Parathyroid adenoma (tissue), 2 donors: ENCODE measurements around the gene SND1.

Experiments
- H2AFZ ChIP-seq: fragments of 300-600 bp; sonication (generic); one replicate; pipeline ENCODE4 v1.7.0; 2017; ENCODE audit warnings: antibody characterized with exemption, mild to moderate bottlenecking
- H3K27ac ChIP-seq: fragments of 300-600 bp; sonication (generic); one replicate; pipeline ENCODE4 v1.7.0; 2017
- H3K27me3 ChIP-seq: fragments of 300-600 bp; sonication (generic); one replicate; pipeline ENCODE4 v1.7.0; 2017; ENCODE audit warnings: low read length; ENCODE audit not compliant: control insufficient read depth, insufficient read depth
- H3K36me3 ChIP-seq: fragments of 300-600 bp; sonication (generic); one replicate; pipeline ENCODE4 v1.7.0; 2017; ENCODE audit warnings: low read length; ENCODE audit not compliant: control insufficient read depth, insufficient read depth
- H3K4me1 ChIP-seq: fragments of 300-600 bp; sonication (generic); one replicate; pipeline ENCODE4 v1.7.0; 2017; ENCODE audit warnings: control low read depth
- H3K4me2 ChIP-seq: fragments of 300-600 bp; sonication (generic); one replicate; pipeline ENCODE4 v1.7.0; 2017; ENCODE audit warnings: low read length
- H3K4me3 ChIP-seq: fragments of 300-600 bp; sonication (generic); one replicate; pipeline ENCODE4 v1.7.0; 2017; ENCODE audit warnings: low read depth, low read length
- H3K79me2 ChIP-seq: fragments of 300-600 bp; sonication (generic); one replicate; pipeline ENCODE4 v1.7.0; 2017; ENCODE audit warnings: control low read depth
- H3K9ac ChIP-seq: fragments of 300-600 bp; sonication (generic); one replicate; pipeline ENCODE4 v1.7.0; 2017; ENCODE audit warnings: mild to moderate bottlenecking
- H3K9me3 ChIP-seq: fragments of 300-600 bp; sonication (generic); one replicate; pipeline ENCODE4 v1.7.0; 2017; ENCODE audit warnings: low read length; ENCODE audit not compliant: control insufficient read depth
- TF ChIP-seq, protein P1 (sequence below): fragments of 300-600 bp; sonication (generic); IDR thresholded peaks from one replicate; pipeline ENCODE4 v1.7.0; 2017; ENCODE audit warnings: antibody characterized with exemption, mild to moderate bottlenecking
- donor health status: primary hyperparathyroidism.

SND1 gene

DNA sequence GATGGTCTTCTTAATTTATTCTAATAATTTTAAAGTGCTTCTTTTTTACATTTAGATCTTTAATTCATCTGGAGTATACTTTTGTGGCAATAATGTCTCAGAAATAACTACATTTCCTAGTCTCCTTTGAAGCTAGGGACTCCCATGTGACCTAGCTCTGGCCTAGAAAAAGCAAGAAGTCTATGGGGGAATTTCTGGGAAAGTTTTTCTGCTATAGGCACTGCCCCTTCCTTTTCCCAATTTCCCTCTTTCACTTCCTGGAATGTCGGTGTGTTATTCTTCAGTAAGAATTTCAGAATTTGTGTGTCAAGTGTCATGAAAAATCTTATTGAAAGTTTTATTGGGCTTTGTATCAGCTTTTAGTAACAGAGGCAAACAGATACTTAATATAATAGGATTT lies 473.8 kb downstream of the SND1 start:
- H3K4me1 ChIP-seq: no peaks in the 10 kb centered on the region
- no peak overlapping the region for H3K27ac ChIP-seq
- no peak overlapping the region for H3K4me2 ChIP-seq
- no peak overlapping the region for H3K4me3 ChIP-seq
- no peaks in the 10 kb centered on the region for H3K27me3 ChIP-seq
- TF ChIP-seq, protein P1, sequence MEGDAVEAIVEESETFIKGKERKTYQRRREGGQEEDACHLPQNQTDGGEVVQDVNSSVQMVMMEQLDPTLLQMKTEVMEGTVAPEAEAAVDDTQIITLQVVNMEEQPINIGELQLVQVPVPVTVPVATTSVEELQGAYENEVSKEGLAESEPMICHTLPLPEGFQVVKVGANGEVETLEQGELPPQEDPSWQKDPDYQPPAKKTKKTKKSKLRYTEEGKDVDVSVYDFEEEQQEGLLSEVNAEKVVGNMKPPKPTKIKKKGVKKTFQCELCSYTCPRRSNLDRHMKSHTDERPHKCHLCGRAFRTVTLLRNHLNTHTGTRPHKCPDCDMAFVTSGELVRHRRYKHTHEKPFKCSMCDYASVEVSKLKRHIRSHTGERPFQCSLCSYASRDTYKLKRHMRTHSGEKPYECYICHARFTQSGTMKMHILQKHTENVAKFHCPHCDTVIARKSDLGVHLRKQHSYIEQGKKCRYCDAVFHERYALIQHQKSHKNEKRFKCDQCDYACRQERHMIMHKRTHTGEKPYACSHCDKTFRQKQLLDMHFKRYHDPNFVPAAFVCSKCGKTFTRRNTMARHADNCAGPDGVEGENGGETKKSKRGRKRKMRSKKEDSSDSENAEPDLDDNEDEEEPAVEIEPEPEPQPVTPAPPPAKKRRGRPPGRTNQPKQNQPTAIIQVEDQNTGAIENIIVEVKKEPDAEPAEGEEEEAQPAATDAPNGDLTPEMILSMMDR: no peak
- H3K79me2 ChIP-seq: no peaks in the 10 kb centered on the region
- no peak overlapping the region for H2AFZ ChIP-seq
- H3K9ac ChIP-seq: no peak overlapping the region
- H3K36me3 ChIP-seq: no peaks in the 10 kb centered on the region
- H3K9me3 ChIP-seq: no peaks in the 10 kb centered on the region

DNA sequence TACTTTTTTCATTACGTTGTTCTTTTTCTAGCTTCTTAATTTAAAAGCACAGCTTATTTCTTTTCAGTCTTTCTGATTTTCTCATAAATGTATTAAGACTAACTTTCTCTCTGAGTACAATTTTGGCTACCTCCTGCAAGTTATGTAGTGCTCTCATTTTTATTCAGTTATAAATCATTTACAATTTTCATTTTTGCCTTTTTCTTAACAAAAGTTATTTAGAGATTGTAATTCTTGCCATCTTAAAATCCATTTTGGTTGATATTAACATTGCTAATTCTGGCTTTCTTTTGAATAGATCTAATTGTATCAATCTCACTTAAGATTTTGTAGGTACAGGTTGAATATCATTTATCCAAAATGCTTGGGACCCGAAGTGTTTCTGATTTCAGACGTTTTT lies 476.4 kb downstream of the SND1 start:
- Histone ChIP-seq H3K36me3 (no peaks in the 10 kb centered on the region), H3K9ac (no peak overlapping the region), H3K4me3 (no peak overlapping the region), H2AFZ (no peak overlapping the region), H3K4me1 (no peaks in the 10 kb centered on the region), H3K79me2 (no peaks in the 10 kb centered on the region), H3K27ac (no peak overlapping the region), H3K4me2 (no peak overlapping the region), H3K27me3 (no peaks in the 10 kb centered on the region), H3K9me3 (no peaks in the 10 kb centered on the region)
- TF ChIP-seq, protein P1: no peak

DNA sequence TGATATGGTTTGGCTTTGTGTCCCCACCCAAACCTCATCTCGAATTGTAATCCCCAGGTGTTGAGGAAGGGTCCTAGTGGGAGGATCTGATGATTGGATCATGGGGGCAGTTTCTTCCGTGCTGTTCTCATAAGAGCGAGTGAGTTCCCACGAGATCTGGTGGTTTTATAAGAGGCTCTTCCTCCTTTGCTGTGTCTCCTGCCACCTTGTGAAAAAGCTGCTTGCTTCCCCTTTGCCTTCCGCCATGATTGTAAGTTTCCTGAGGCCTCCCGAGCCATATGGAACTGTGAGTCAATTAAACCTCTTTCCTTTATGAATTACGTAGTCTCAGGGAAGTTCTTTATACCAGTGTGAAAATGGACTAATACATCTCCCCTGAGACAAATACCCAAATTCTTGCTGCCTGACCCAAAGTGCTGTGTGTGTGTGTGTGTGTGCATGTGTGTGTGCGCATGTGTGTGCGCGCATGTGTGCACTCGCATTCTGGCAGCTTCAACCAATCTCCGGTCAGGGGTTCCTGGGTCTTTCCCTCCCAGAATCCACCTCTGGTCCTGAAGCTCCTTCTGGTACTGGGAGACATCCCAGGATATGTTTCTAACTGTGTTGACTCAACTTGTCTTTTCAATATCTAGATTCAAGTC lies 477.4 kb downstream of the SND1 start:
- H3K4me3 ChIP-seq: no peak overlapping the region
- no peaks in the 10 kb centered on the region for H3K9me3 ChIP-seq
- no peak overlapping the region for H3K9ac ChIP-seq
- H3K36me3 ChIP-seq: no peaks in the 10 kb centered on the region
- H2AFZ ChIP-seq: no peak overlapping the region
- no peaks in the 10 kb centered on the region for H3K27me3 ChIP-seq
- H3K27ac ChIP-seq: no peak overlapping the region
- no peaks in the 10 kb centered on the region for H3K79me2 ChIP-seq
- no peaks in the 10 kb centered on the region for H3K4me1 ChIP-seq
- H3K4me2 ChIP-seq: no peak overlapping the region
- TF ChIP-seq, protein P1: no peak

DNA sequence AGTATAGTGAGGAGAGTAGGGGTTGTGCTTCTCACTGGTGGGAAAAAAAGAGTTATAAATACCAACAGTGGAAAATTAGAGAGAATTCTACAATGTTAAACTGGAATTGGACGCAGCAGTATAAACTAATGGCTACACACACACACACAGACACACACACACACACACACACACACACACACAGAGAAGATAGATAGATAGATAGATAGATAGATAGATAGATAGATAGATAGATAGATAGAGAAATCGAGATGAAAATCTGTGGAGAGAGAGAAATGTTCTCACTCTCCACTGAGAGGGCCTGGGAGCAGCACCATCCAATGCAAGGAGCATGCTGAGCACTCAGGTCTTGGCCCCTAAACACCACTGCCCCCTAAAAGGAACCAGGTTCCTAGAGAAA lies 479.1 kb downstream of the SND1 start:
- no peaks in the 10 kb centered on the region for H3K79me2 ChIP-seq
- H3K36me3 ChIP-seq: no peaks in the 10 kb centered on the region
- no peak overlapping the region for H3K27ac ChIP-seq
- H3K9ac ChIP-seq: no peak overlapping the region
- no peak overlapping the region for H2AFZ ChIP-seq
- TF ChIP-seq, protein P1: no peak
- H3K4me1 ChIP-seq: no peaks in the 10 kb centered on the region
- H3K4me2 ChIP-seq: no peak overlapping the region
- no peak overlapping the region for H3K4me3 ChIP-seq
- H3K9me3 ChIP-seq: no peaks in the 10 kb centered on the region
- H3K27me3 ChIP-seq: peaks cover 3% of the 10 kb centered on the region

DNA sequence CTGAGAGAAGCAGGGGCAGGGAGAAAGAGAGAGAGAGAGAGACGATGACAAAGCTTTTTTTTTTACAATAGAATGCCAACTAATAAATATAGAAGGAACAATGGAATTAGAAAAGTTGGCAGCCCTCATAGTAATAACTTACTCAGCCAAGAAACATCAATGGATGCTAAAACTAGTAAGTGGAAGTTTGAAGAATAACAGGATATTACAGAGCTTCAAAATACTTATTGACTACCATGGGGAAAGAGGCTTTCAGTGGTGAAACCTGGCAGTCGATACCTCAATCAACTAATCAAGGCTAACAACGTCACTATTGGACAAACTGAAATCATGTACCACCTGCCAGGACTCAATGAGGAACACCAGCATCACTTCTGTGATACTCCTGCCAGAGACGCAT lies 479.7 kb downstream of the SND1 start:
- no peaks in the 10 kb centered on the region for H3K79me2 ChIP-seq
- peaks cover 5% of the 10 kb centered on the region for H3K27me3 ChIP-seq
- no peak overlapping the region for H2AFZ ChIP-seq
- TF ChIP-seq, protein P1: no peak
- H3K9me3 ChIP-seq: no peaks in the 10 kb centered on the region
- no peaks in the 10 kb centered on the region for H3K4me1 ChIP-seq
- H3K27ac ChIP-seq: no peak overlapping the region
- no peaks in the 10 kb centered on the region for H3K36me3 ChIP-seq
- no peak overlapping the region for H3K4me2 ChIP-seq
- no peak overlapping the region for H3K4me3 ChIP-seq
- no peak overlapping the region for H3K9ac ChIP-seq
